ENCODE results near the gene COL5A1.

GRCh38 chr9:134682026-134682425 is 40.4 kb downstream of the COL5A1 start:
- TF ChIP-seq CTCF (optimal IDR thresholded peaks at IDR 0.05 in 1 of 3, IDR thresholded peaks at IDR 0.05 in 1 of 3, conservative IDR thresholded peaks at IDR 0.05 in 1 of 3; ENCODE audit: extremely low read depth in 1 of 3, insufficient read depth in 2 of 3, low read length in 3 of 3) (no peak), EZH2 (IDR thresholded peaks at IDR 0.05; ENCODE audit: low read length) (no peak)
